Neural crest cell (in vitro differentiated cells): Measurements from ENCODE around the gene SPG11. TPM values are rescaled to one million over a fixed set of nuclear protein-coding genes. Genes with fewer than 3 reads are reported as not detected.

ENCODE experiments used
- DNase-seq: peaks from one replicate; pipeline ENCODE4 v3.0.0; 2021; ENCODE audit warnings: low read depth, mixed read lengths, low spot score
- H3K27ac Mint-ChIP-seq: one replicate; pipeline ENCODE4 v1.8.0; 2021; ENCODE audit warnings: mild to moderate bottlenecking, mixed read lengths; ENCODE audit not compliant: unreplicated experiment
- H3K27me3 Mint-ChIP-seq: 2 replicates; pipeline ENCODE4 v1.8.0; 2021; ENCODE audit warnings: low read depth, mild to moderate bottlenecking, mixed read lengths
- H3K36me3 Mint-ChIP-seq: 2 replicates; pipeline ENCODE4 v1.8.0; 2021; ENCODE audit warnings: low read depth, mild to moderate bottlenecking, mixed read lengths
- H3K4me1 Mint-ChIP-seq: 2 replicates; pipeline ENCODE4 v1.8.0; 2021; ENCODE audit warnings: mixed read lengths
- H3K4me3 Mint-ChIP-seq: one replicate; pipeline ENCODE4 v1.8.0; 2021; ENCODE audit warnings: mild to moderate bottlenecking, mixed read lengths
- H3K9me3 Mint-ChIP-seq: 2 replicates; pipeline ENCODE4 v1.8.0; 2021; ENCODE audit warnings: mixed read lengths
- CTCF ChIP-seq: fragments of 200-600 bp; sonication (generic); conservative IDR thresholded peaks from 2 replicates; pipeline ENCODE4 v1.5.0; 2021; ENCODE audit warnings: antibody characterized with exemption, mild to moderate bottlenecking
- total RNA-seq: library from RNA; stranded (reverse); gene quantifications from 2 replicates; pipeline ENCODE4 v1.2.1, GENCODE V29; 2021

Gene SPG11
- total RNA-seq, 1 donor from 2014 or later = 61.7 TPM

DNA sequence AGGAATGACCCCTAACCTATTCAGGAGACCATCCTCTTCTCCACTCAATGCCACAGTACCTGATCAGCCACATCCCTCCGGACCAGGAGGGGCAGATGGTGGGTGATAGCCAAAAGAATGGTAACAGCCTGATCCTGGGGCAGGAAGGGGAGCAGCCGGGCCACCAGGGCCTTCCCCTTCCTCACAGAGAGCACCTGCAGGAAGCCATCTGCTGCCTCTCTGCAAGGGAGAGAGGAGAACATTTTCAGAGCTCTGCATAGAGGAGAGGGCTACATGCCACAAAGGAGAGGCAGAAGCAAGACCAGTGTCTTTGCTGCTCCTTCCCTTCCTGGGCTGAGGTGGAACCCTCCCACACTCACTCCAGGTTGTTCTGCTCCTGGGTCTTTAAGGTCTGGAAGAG, 5.5 kb upstream of the SPG11 start:
- no peak for TF ChIP-seq CTCF

DNA sequence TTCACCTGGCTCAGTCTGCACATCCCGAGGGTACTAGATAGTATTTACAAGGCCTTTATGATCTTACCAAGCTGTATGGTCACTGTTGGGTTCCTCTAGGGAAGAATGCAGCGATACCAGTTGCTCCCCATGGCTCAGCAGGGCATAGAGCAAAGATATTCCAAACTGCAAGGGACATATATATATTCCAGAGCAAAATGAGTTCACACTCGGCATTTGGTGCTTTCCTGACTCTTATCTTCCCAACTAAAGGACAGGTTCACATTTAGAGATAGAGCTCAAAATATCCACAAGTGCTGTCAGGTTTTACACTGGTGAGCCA, 3.5 kb upstream of the SPG11 start:
- no peak for DNase-seq
- Mint-ChIP-seq H3K9me3 (peaks cover 2% of the 10 kb centered on the region), H3K4me1 (peaks cover 10% of the 10 kb centered on the region), H3K4me3 (peak overlapping the region; percentile 47), H3K27me3 (peaks cover 20% of the 10 kb centered on the region), H3K27ac (no peak overlapping the region), H3K36me3 (no peaks in the 10 kb centered on the region)
- TF ChIP-seq CTCF = no peak

More for the DNA sequence above, 5.5 kb upstream of the SPG11 start:
- Mint-ChIP-seq H3K27ac (no peak overlapping the region), H3K4me1 (peaks cover 1% of the 10 kb centered on the region), H3K27me3 (peaks cover 24% of the 10 kb centered on the region), H3K9me3 (peaks cover under 1% of the 10 kb centered on the region), H3K4me3 (no peak overlapping the region), H3K36me3 (no peaks in the 10 kb centered on the region)
- no peak for DNase-seq

GRCh38 chr15:44666210-44667038, 3.0 kb upstream of the SPG11 start:
- H3K27me3 Mint-ChIP-seq = peaks cover 20% of the 10 kb centered on the region
- no peak for TF ChIP-seq CTCF
- no peaks in the 10 kb centered on the region for H3K36me3 Mint-ChIP-seq
- peaks cover 2% of the 10 kb centered on the region for H3K9me3 Mint-ChIP-seq
- peak overlapping the region; percentile 47 for H3K4me3 Mint-ChIP-seq
- peaks cover 14% of the 10 kb centered on the region for H3K4me1 Mint-ChIP-seq
- DNase-seq = no peak
- H3K27ac Mint-ChIP-seq = no peak overlapping the region

DNA sequence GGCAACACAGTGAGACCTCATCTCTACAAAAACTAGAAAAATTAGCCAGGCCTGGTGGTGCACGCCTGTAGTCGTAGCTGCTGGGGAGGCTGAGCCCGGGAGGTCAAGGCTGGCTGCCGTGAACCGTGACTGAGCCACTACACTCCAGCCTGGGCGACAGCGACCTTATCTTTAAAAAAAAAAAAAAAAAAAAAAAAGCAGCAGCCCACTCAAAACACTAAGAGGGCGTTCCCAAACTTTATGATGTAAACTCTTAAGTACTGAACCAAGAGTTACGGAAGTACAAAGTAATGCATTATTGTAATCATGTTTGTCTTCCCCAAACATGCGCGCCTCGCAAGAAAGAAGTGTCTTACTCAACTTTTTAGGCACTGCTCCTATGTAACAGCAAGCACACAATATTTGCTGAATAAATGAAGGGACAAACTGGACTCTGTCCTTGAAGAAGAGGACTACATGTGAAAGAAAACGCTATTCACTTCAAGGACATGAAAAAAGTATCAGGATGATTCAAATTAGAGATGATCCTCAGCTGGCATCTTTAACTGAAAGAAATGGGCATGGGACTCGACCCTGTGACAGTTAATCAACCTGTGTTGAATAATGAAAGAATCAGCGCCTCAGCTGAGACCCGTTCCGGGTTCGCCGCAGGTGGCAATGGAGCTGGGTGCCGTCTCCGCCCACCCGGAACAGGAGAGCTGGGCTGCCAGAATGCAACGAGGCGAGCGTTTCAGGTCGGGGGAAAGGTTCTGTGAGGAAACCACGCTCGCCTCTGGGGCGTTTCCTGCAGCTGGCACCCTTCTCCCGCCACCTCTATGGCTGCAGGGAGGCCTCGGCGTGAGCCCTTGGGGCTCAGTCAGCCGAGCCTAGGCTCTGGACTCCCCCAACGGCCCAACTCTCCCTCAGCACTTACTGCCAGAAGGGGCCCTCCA, 718 bp downstream of the SPG11 start:
- peaks cover 12% of the 10 kb centered on the region for H3K27me3 Mint-ChIP-seq
- peak overlapping the region; percentile 99 for H3K4me3 Mint-ChIP-seq

GRCh38 chr15:44661576-44661975, 1.9 kb downstream of the SPG11 start:
- DNase-seq = no peak
- no peak for TF ChIP-seq CTCF
- Mint-ChIP-seq H3K36me3 (peaks cover 7% of the 10 kb centered on the region), H3K9me3 (peaks cover 2% of the 10 kb centered on the region), H3K27ac (no peak overlapping the region), H3K4me1 (peaks cover 18% of the 10 kb centered on the region), H3K4me3 (peak overlapping the region; percentile 57), H3K27me3 (peaks cover 4% of the 10 kb centered on the region)

More for the DNA sequence above, 718 bp downstream of the SPG11 start:
- H3K36me3 Mint-ChIP-seq = peaks cover 7% of the 10 kb centered on the region
- peaks cover 18% of the 10 kb centered on the region for H3K4me1 Mint-ChIP-seq
- peak; percentile 19 for DNase-seq
- TF ChIP-seq CTCF = no peak
- peaks cover 2% of the 10 kb centered on the region for H3K9me3 Mint-ChIP-seq
- peak overlapping the region; percentile 94 for H3K27ac Mint-ChIP-seq
